Uterus (tissue), 2 donors: ENCODE data around the gene SNRNP40.
"Not testable (repeated sequence)": the region's sequence is repeated elsewhere in the genome, so short reads cannot be mapped to it uniquely, and the experiment has no call there.

Source experiments
- CTCF ChIP-seq, 4 experiments: fragments of 200-600 bp in 2 of 4; fragments of 450-650 bp in 2 of 4; sonication (generic) in 2 of 4; IDR thresholded peaks; one replicate each; pipeline ENCODE4 v1.5.1; 2016 to 2019; ENCODE audit warnings: antibody characterized with exemption in 4 of 4, mild to moderate bottlenecking in 2 of 4, moderate library complexity in 1 of 4
- POLR2A ChIP-seq, 2 donors: fragments of 450-650 bp; IDR thresholded peaks; one replicate each; pipeline ENCODE4 v1.6.1; 2016; ENCODE audit warnings: antibody characterized with exemption in 2 of 2, mild to moderate bottlenecking in 1 of 2, moderate library complexity in 1 of 2

GRCh38 chr1:31262393-31262792 is 34.2 kb downstream of the SNRNP40 start:
- TF ChIP-seq POLR2A, CTCF (IDR thresholded peaks at IDR 0.05): not testable (repeated sequence)
